HepG2 (cell line): Measurements from ENCODE around the gene MYBPC2. TPM values are rescaled to one million over a fixed set of nuclear protein-coding genes. Genes with fewer than 3 reads are reported as not detected.

ENCODE experiments used
- EP300 ChIP-seq, 3 experiments: sonication (generic) in 1 of 3; formaldehyde crosslinking in 1 of 3; IDR thresholded peaks; 2 replicates each; pipeline versions ENCODE4 v1.5.1 to v1.6.1; 2011 to 2020; ENCODE audit warnings: low read depth in 2 of 3, low read length in 2 of 3, borderline replicate concordance in 1 of 3, improper control_type of control experiment in 1 of 3, mild to moderate bottlenecking in 1 of 3, missing genetic modification reagents in 1 of 3, moderate library complexity in 1 of 3
- GATAD1 ChIP-seq: IDR thresholded peaks from 2 replicates; pipeline ENCODE4 v1.6.1; 2016; ENCODE audit warnings: missing genetic modification reagents, missing compliant biosample characterization
- SETDB1 ChIP-seq: sonication (generic); formaldehyde crosslinking; IDR thresholded peaks from 2 replicates; pipeline ENCODE4 v1.5.1; 2020; ENCODE audit warnings: missing genetic modification reagents, mild to moderate bottlenecking, borderline replicate concordance
- SRSF1 ChIP-seq: fragments of 200-400 bp; formaldehyde crosslinking; optimal IDR thresholded peaks from 2 replicates; pipeline ENCODE3; 2017; ENCODE audit warnings: mild to moderate bottlenecking, low read depth, low read length, moderate library complexity
- STAG1 ChIP-seq: sonication (generic); formaldehyde crosslinking; IDR thresholded peaks from 2 replicates; pipeline ENCODE4 v1.4.0; 2020; ENCODE audit warnings: missing genetic modification reagents
- polyA plus RNA-seq, 8 experiments: library from polyadenylated mRNA; depleted of rRNA in 3 of 8; stranded (reverse) in 7 of 8; unstranded in 1 of 8; fragments of >200 nt; fragmentation: Illumina TruSeq in 4 of 8; extraction: Trizol in 4 of 8; gene quantifications; 2 replicates each; pipeline versions ENCODE4 v1.2.1 to v1.2.3, GENCODE V29; 2011 to 2016; ENCODE audit warnings: low read depth in 4 of 8, missing spikeins in 1 of 8, mixed read lengths in 1 of 8; ENCODE audit not compliant: insufficient read depth in 1 of 8
- total RNA-seq, 5 experiments: library from RNA; depleted of rRNA; stranded (reverse); fragments of >200 nt; fragmentation: Illumina TruSeq; extraction: Trizol; gene quantifications; 2 replicates each; pipeline ENCODE4 v1.2.3, GENCODE V29; 2016; ENCODE audit warnings: low read depth in 1 of 5
- TF ChIP-seq, protein P1 (sequence below): sonication (generic); formaldehyde crosslinking; IDR thresholded peaks from 2 replicates; pipeline ENCODE4 v1.4.0; 2020; ENCODE audit warnings: missing genetic modification reagents, mild to moderate bottlenecking, borderline replicate concordance
- TF ChIP-seq, protein P2 (sequence below): sonication (generic); formaldehyde crosslinking; conservative IDR thresholded peaks from 2 replicates; pipeline ENCODE4 v1.4.0; 2020; ENCODE audit warnings: missing genetic modification reagents
- TF ChIP-seq, protein P3 (sequence below): sonication (generic); formaldehyde crosslinking; IDR thresholded peaks from 2 replicates; pipeline ENCODE4 v1.5.0; 2020; ENCODE audit warnings: missing genetic modification reagents

MYBPC2 gene
- total and polyA plus RNA-seq, 2 of the 13 experiments (the other 11 are each of a cell fraction or from before 2014, with no cell fraction given), result not detected

DNA sequence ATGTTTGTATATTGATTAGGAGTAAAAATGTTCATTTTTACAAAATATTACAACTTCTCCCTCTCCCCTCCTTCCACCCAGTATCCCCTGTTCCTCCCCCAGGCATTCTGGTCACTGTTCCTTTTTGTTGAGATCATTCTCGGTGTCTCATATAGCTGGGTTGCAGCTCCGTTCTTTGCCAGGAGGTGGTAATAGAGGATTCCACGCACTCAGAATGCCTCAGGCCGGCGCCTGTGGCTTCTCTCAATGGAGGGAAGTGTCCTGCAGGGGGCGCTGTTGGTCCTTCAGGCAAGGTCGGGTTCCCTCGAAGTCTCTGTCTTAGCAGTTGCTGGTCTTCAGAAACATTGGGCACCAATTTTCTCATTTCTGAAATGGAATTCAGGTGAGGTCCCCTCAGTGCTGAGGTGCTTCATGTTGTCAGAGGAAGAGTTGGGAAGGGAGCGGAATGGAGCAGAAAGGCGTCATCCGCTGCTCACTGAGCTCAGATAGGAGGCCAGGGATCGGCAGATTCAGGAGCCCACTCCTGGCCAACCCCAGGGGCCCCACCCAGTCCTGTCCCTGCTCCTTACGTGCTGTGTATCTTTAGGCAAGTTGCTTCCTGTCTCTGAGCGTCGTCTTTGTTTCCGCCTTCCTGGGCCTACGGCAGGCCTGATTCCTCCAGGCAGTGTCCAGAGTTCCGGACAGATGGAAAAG lies 54.3 kb downstream of the MYBPC2 start (continued):
- TF ChIP-seq, protein P1, sequence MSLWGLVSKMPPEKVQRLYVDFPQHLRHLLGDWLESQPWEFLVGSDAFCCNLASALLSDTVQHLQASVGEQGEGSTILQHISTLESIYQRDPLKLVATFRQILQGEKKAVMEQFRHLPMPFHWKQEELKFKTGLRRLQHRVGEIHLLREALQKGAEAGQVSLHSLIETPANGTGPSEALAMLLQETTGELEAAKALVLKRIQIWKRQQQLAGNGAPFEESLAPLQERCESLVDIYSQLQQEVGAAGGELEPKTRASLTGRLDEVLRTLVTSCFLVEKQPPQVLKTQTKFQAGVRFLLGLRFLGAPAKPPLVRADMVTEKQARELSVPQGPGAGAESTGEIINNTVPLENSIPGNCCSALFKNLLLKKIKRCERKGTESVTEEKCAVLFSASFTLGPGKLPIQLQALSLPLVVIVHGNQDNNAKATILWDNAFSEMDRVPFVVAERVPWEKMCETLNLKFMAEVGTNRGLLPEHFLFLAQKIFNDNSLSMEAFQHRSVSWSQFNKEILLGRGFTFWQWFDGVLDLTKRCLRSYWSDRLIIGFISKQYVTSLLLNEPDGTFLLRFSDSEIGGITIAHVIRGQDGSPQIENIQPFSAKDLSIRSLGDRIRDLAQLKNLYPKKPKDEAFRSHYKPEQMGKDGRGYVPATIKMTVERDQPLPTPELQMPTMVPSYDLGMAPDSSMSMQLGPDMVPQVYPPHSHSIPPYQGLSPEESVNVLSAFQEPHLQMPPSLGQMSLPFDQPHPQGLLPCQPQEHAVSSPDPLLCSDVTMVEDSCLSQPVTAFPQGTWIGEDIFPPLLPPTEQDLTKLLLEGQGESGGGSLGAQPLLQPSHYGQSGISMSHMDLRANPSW (CRISPR knock-in tag), result no peak
- TF ChIP-seq SRSF1 (no peak), EP300 (IDR thresholded peaks at IDR 0.05; ENCODE audit: low read depth in 2 of 2, low read length in 2 of 2) (no peak), EP300 (CRISPR knock-in tag; IDR thresholded peaks at IDR 0.05; ENCODE audit: borderline replicate concordance) (no peak), SETDB1 (peak; percentile 85; the same call in 1 of the 2 replicates), GATAD1 (CRISPR knock-in tag) (no peak), STAG1 (CRISPR knock-in tag) (0 out of 2 replicates have a peak, but pooled peaks have one; percentile 16)
- TF ChIP-seq, protein P2, sequence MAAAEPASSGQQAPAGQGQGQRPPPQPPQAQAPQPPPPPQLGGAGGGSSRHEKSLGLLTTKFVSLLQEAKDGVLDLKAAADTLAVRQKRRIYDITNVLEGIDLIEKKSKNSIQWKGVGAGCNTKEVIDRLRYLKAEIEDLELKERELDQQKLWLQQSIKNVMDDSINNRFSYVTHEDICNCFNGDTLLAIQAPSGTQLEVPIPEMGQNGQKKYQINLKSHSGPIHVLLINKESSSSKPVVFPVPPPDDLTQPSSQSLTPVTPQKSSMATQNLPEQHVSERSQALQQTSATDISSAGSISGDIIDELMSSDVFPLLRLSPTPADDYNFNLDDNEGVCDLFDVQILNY (CRISPR knock-in tag), result no peak
- TF ChIP-seq, protein P3, sequence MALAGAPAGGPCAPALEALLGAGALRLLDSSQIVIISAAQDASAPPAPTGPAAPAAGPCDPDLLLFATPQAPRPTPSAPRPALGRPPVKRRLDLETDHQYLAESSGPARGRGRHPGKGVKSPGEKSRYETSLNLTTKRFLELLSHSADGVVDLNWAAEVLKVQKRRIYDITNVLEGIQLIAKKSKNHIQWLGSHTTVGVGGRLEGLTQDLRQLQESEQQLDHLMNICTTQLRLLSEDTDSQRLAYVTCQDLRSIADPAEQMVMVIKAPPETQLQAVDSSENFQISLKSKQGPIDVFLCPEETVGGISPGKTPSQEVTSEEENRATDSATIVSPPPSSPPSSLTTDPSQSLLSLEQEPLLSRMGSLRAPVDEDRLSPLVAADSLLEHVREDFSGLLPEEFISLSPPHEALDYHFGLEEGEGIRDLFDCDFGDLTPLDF (CRISPR knock-in tag), result no peak
- TF ChIP-seq, all 625 proteins: peak for 4
